ENCODE measurements around the gene SPATA20.

SPATA20 gene

GRCh38 chr17:50562242-50563091, 15.5 kb downstream of the SPATA20 start:
- no peak overlapping the region for H3K4me3 ChIP-seq (ENCODE audit: low read length)
- no peak for TF ChIP-seq ZNF274 (IDR thresholded peaks at IDR 0.05; ENCODE audit: low read depth, low read length)

GRCh38 chr17:50563092-50563511, 16.1 kb downstream of the SPATA20 start:
- no peak overlapping the region for H3K4me3 ChIP-seq (ENCODE audit: low read length)
- TF ChIP-seq ZNF274 (IDR thresholded peaks at IDR 0.05; ENCODE audit: low read depth, low read length): no peak

- no peak overlapping the region for H3K4me3 ChIP-seq (ENCODE audit: low read length)
- TF ChIP-seq ZNF274 (IDR thresholded peaks at IDR 0.05; ENCODE audit: low read depth, low read length): no peak
Observed at GRCh38 chr17:50564916-50565315, 17.9 kb downstream of the SPATA20 start.

GRCh38 chr17:50565402-50566350, 18.7 kb downstream of the SPATA20 start:
- H3K4me3 ChIP-seq (ENCODE audit: low read length): no peak overlapping the region
- TF ChIP-seq ZNF274 (IDR thresholded peaks at IDR 0.05; ENCODE audit: low read depth, low read length): no peak

- no peak overlapping the region for H3K4me3 ChIP-seq (ENCODE audit: low read length)
- no peak for TF ChIP-seq ZNF274 (IDR thresholded peaks at IDR 0.05; ENCODE audit: low read depth, low read length)
Observed at GRCh38 chr17:50566886-50567285, 19.9 kb downstream of the SPATA20 start.

GRCh38 chr17:50568659-50569058, 21.7 kb downstream of the SPATA20 start:
- TF ChIP-seq ZNF274 (IDR thresholded peaks at IDR 0.05; ENCODE audit: low read depth, low read length): no peak
- no peak overlapping the region for H3K4me3 ChIP-seq (ENCODE audit: low read length)

- no peak for TF ChIP-seq ZNF274 (IDR thresholded peaks at IDR 0.05; ENCODE audit: low read depth, low read length)
- H3K4me3 ChIP-seq (ENCODE audit: low read length): no peak overlapping the region
Observed at GRCh38 chr17:50569592-50569991, 22.6 kb downstream of the SPATA20 start.

- H3K4me3 ChIP-seq (ENCODE audit: low read length): no peak overlapping the region
- no peak for TF ChIP-seq ZNF274 (IDR thresholded peaks at IDR 0.05; ENCODE audit: low read depth, low read length)
Observed at GRCh38 chr17:50570032-50570431, 23.1 kb downstream of the SPATA20 start.

- TF ChIP-seq ZNF274 (IDR thresholded peaks at IDR 0.05; ENCODE audit: low read depth, low read length): no peak
- H3K4me3 ChIP-seq (ENCODE audit: low read length): no peak overlapping the region
Observed at GRCh38 chr17:50570528-50570927, 23.6 kb downstream of the SPATA20 start.

GRCh38 chr17:50571681-50572080, 24.7 kb downstream of the SPATA20 start:
- no peak for TF ChIP-seq ZNF274 (IDR thresholded peaks at IDR 0.05; ENCODE audit: low read depth, low read length)
- no peak overlapping the region for H3K4me3 ChIP-seq (ENCODE audit: low read length)

GRCh38 chr17:50572541-50572940, 25.6 kb downstream of the SPATA20 start:
- H3K4me3 ChIP-seq (ENCODE audit: low read length): no peak overlapping the region
- TF ChIP-seq ZNF274 (IDR thresholded peaks at IDR 0.05; ENCODE audit: low read depth, low read length): no peak

GRCh38 chr17:50573866-50574611, 27.1 kb downstream of the SPATA20 start:
- H3K4me3 ChIP-seq (ENCODE audit: low read length): no peak overlapping the region
- TF ChIP-seq ZNF274 (IDR thresholded peaks at IDR 0.05; ENCODE audit: low read depth, low read length): no peak

- TF ChIP-seq ZNF274 (IDR thresholded peaks at IDR 0.05; ENCODE audit: low read depth, low read length): no peak
Observed at GRCh38 chr17:50575581-50576210, 28.7 kb downstream of the SPATA20 start.

More at GRCh38 chr17:50575581-50576210, 28.7 kb downstream of the SPATA20 start:
- H3K4me3 ChIP-seq (ENCODE audit: low read length): no peak overlapping the region

Data from GM08714 (cell line).